Stimulated activated naive CD4-positive, alpha-beta T cell treated with Interleukin-2 at 50 U/mL for 16 hours (primary cell): ENCODE results near the gene TBCCD1.
"Not testable (repeated sequence)": the region's sequence is repeated elsewhere in the genome, so short reads cannot be mapped to it uniquely, and the experiment has no call there.

Experiments
- DNase-seq: peaks from one replicate; lab custom pipeline; 2025; lab: John Stamatoyannopoulos, UW

Gene TBCCD1

GRCh38 chr3:186517218-186517617 is 49.9 kb downstream of the TBCCD1 start:
- no peak for DNase-seq

- no peak for DNase-seq
Observed at GRCh38 chr3:186516646-186517045, 50.5 kb downstream of the TBCCD1 start.

- DNase-seq = no peak
Observed at GRCh38 chr3:186515125-186515524, 52.0 kb downstream of the TBCCD1 start.

- DNase-seq = no peak
Observed at GRCh38 chr3:186514296-186515002, 52.7 kb downstream of the TBCCD1 start.

- DNase-seq = no peak
Observed at GRCh38 chr3:186513386-186513785, 53.8 kb downstream of the TBCCD1 start.

GRCh38 chr3:186512570-186513302 is 54.4 kb downstream of the TBCCD1 start:
- DNase-seq = no peak

- no peak for DNase-seq
Observed at GRCh38 chr3:186511702-186512101, 55.4 kb downstream of the TBCCD1 start.

- DNase-seq = no peak
Observed at GRCh38 chr3:186511245-186511644, 55.9 kb downstream of the TBCCD1 start.

- DNase-seq = no peak
Observed at GRCh38 chr3:186510374-186511079, 56.6 kb downstream of the TBCCD1 start.

- DNase-seq = no peak
Observed at GRCh38 chr3:186509423-186509822, 57.7 kb downstream of the TBCCD1 start.

GRCh38 chr3:186506857-186507256 is 60.3 kb downstream of the TBCCD1 start:
- no peak for DNase-seq

GRCh38 chr3:186506191-186506739 is 60.9 kb downstream of the TBCCD1 start:
- no peak for DNase-seq

- DNase-seq = no peak
Observed at GRCh38 chr3:186502966-186503712, 64.0 kb downstream of the TBCCD1 start.

GRCh38 chr3:186502138-186502948 is 64.8 kb downstream of the TBCCD1 start:
- no peak for DNase-seq

GRCh38 chr3:186499949-186500348 is 67.2 kb downstream of the TBCCD1 start:
- not testable (repeated sequence) for DNase-seq

- DNase-seq = not testable (repeated sequence)
Observed at GRCh38 chr3:186498022-186498421, 69.1 kb downstream of the TBCCD1 start.

- no peak for DNase-seq
Observed at GRCh38 chr3:186497608-186498007, 69.5 kb downstream of the TBCCD1 start.

- DNase-seq = no peak
Observed at GRCh38 chr3:186496635-186497034, 70.5 kb downstream of the TBCCD1 start.
